Epithelial cell of proximal tubule (primary cell): ENCODE data around the gene SLC2A8. TPM values are rescaled to one million over a fixed set of nuclear protein-coding genes. Genes with fewer than 3 reads are reported as not detected.

Experiments
- DNase-seq: peaks from one replicate; pipeline ENCODE4 v3.0.0-alpha.2; 2011; ENCODE audit warnings: low read depth
- H3K4me3 ChIP-seq: 2 replicates; pipeline ENCODE4 v1.5.1; 2011; ENCODE audit warnings: low read depth, mild to moderate bottlenecking, low read length
- CTCF ChIP-seq: conservative IDR thresholded peaks from 2 replicates; pipeline ENCODE4 v1.5.1; 2012; ENCODE audit warnings: low read depth, mild to moderate bottlenecking, low read length
- total RNA-seq: library from RNA; depleted of rRNA; stranded (reverse); fragments of >200 nt; gene quantifications from 2 replicates; pipeline ENCODE4 v1.2.3, GENCODE V29; 2015

Gene SLC2A8
- total RNA-seq, 1 donor from 2014 or later, result 18.2 TPM

GRCh38 chr9:127393645-127394044, 3.3 kb upstream of the SLC2A8 start:
- H3K4me3 ChIP-seq, result no peak overlapping the region
- DNase-seq, result no peak
- TF ChIP-seq CTCF, result peak; percentile 23

- no peak for TF ChIP-seq CTCF
- peak overlapping the region; percentile 83 for H3K4me3 ChIP-seq
- no peak for DNase-seq
These were observed 1.3 kb upstream of the SLC2A8 start for GRCh38 chr9:127395497-127396252.

- DNase-seq, result no peak
- TF ChIP-seq CTCF, result no peak
- peak overlapping the region; percentile 83 for H3K4me3 ChIP-seq
These were observed 639 bp upstream of the SLC2A8 start for GRCh38 chr9:127396253-127396807.

- TF ChIP-seq CTCF, result peak; percentile 59
- peak overlapping the region; percentile 76 for H3K4me3 ChIP-seq
- no peak for DNase-seq
These were observed 791 bp downstream of the SLC2A8 start for GRCh38 chr9:127397646-127398274.

DNA sequence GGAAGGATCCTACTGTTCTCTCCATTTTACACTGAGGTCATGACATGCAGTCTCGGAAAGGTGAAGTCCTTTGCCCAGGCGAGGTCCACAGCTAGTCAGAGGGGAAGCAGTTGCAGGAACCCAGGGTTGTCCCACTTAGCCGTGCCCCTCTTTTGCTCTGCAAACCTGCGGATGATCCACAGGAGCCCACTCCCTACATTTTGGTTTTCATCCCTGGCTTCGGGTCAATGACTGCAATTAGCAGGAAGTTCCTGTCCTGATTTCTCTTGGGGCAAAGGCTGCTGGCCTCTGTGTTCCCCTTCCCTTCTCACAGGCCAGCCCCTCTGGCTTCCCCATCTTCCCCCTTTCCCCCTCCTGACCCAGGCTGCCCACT, 1.3 kb downstream of the SLC2A8 start:
- peak overlapping the region; percentile 76 for H3K4me3 ChIP-seq
- DNase-seq, result no peak
- TF ChIP-seq CTCF, result no peak

DNA sequence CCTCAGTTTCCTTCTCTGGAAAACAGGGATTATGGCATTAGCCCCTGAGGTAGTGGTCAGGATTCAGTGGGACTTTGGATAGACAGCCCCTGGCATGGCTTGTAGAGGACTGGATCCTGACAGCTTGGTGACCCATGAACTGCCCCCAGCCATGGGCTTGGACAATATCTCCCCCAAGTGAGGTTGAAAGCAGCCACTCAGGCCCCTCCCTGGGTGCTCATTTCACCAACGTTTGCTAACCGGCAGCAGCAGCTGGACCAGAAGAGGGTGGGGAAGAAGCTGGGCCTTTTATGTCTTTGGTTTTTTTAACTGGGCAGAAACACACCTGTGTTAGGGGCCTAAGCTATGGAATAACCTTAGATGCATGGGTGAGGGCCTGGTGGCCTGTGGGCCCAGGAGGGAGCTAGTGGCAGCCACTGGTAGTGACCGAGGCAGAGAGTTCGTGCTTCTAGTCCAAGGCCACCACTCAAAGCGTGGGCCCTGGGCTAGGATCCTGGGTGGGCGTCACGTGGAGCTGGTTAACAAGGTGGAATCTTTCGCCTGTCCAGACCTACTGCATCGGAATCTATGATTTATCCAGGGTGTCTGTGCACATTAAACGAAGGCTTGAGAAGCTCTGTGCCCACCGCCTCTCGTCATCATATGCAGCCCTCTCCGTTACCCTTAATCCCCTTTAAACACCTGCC, 1.9 kb downstream of the SLC2A8 start:
- DNase-seq, result no peak
- TF ChIP-seq CTCF, result no peak
- H3K4me3 ChIP-seq, result no peak overlapping the region
